ENCODE data around the gene RAB27A.

Gene RAB27A

GRCh38 chr15:55247311-55247710 is 42.3 kb downstream of the RAB27A start:
- no peaks in the 10 kb centered on the region for H3K9me3 ChIP-seq (ENCODE audit: control insufficient read depth, low read depth, low read length)
- no peaks in the 10 kb centered on the region for H3K36me3 ChIP-seq (ENCODE audit: control insufficient read depth, low read depth, low read length)
- H3K27ac ChIP-seq (ENCODE audit: low read length) = no peak overlapping the region
- H3K4me1 ChIP-seq (ENCODE audit: control insufficient read depth, low read depth, low read length) = no peaks in the 10 kb centered on the region
- no peak overlapping the region for H3K9ac ChIP-seq (ENCODE audit: low read length)
- no peaks in the 10 kb centered on the region for H3K27me3 ChIP-seq (ENCODE audit: control insufficient read depth, insufficient read depth, low read length)
- no peak overlapping the region for H3K4me3 ChIP-seq (ENCODE audit: low read length)

GRCh38 chr15:55246567-55246966 is 43.0 kb downstream of the RAB27A start:
- no peaks in the 10 kb centered on the region for H3K4me1 ChIP-seq (ENCODE audit: control insufficient read depth, low read depth, low read length)
- H3K27ac ChIP-seq (ENCODE audit: low read length) = no peak overlapping the region
- no peaks in the 10 kb centered on the region for H3K9me3 ChIP-seq (ENCODE audit: control insufficient read depth, low read depth, low read length)
- no peaks in the 10 kb centered on the region for H3K36me3 ChIP-seq (ENCODE audit: control insufficient read depth, low read depth, low read length)
- H3K27me3 ChIP-seq (ENCODE audit: control insufficient read depth, insufficient read depth, low read length) = no peaks in the 10 kb centered on the region
- no peak overlapping the region for H3K4me3 ChIP-seq (ENCODE audit: low read length)
- no peak overlapping the region for H3K9ac ChIP-seq (ENCODE audit: low read length)

GRCh38 chr15:55245059-55245458 is 44.6 kb downstream of the RAB27A start:
- H3K27me3 ChIP-seq (ENCODE audit: control insufficient read depth, insufficient read depth, low read length) = no peaks in the 10 kb centered on the region
- no peak overlapping the region for H3K9ac ChIP-seq (ENCODE audit: low read length)
- H3K4me3 ChIP-seq (ENCODE audit: low read length) = no peak overlapping the region
- H3K27ac ChIP-seq (ENCODE audit: low read length) = no peak overlapping the region
- no peaks in the 10 kb centered on the region for H3K4me1 ChIP-seq (ENCODE audit: control insufficient read depth, low read depth, low read length)
- no peaks in the 10 kb centered on the region for H3K36me3 ChIP-seq (ENCODE audit: control insufficient read depth, low read depth, low read length)
- no peaks in the 10 kb centered on the region for H3K9me3 ChIP-seq (ENCODE audit: control insufficient read depth, low read depth, low read length)

DNA sequence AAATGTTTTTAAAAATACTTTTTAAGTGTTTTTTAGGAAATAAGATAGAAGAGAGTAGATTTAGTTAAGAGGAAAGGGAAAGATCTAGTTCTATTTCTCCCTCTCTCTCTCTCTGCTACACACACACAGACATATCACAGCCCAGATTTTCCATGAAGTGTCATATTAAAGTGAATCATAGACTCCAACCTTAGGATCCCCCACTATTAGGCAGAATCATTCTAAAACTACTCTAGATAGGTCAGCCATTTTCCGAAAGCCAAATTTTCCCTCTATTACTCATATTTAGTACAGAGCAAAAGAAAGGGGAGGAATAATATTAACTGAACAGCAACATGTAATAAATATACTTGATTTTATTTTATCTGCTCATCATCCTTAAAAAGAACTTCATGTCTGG is 47.7 kb downstream of the RAB27A start:
- Histone ChIP-seq H3K9ac (ENCODE audit: low read length) (no peak overlapping the region), H3K9me3 (ENCODE audit: control insufficient read depth, low read depth, low read length) (no peaks in the 10 kb centered on the region), H3K27ac (ENCODE audit: low read length) (no peak overlapping the region), H3K4me1 (ENCODE audit: control insufficient read depth, low read depth, low read length) (no peaks in the 10 kb centered on the region), H3K4me3 (ENCODE audit: low read length) (no peak overlapping the region), H3K27me3 (ENCODE audit: control insufficient read depth, insufficient read depth, low read length) (no peaks in the 10 kb centered on the region), H3K36me3 (ENCODE audit: control insufficient read depth, low read depth, low read length) (no peaks in the 10 kb centered on the region)

DNA sequence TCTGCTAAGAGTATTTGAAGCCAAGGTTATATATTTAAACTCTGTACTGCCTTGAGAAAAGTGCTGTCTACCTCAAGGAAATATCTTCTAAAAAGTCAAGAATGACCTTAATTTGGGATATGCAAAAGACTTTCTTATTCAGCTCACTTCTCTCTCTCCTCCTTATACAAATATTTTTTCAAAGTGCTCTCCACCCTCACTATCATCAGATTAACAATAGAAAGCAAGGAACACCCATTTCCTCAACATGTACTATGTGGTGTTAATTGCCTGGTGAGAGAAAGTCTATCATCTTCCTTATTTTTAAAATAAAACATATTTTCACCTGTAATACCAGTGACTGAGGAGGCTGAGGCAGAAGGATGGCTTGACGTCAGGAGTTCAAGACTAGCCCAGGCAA is 48.4 kb downstream of the RAB27A start:
- H3K4me1 ChIP-seq (ENCODE audit: control insufficient read depth, low read depth, low read length) = no peaks in the 10 kb centered on the region
- no peaks in the 10 kb centered on the region for H3K27me3 ChIP-seq (ENCODE audit: control insufficient read depth, insufficient read depth, low read length)
- no peak overlapping the region for H3K9ac ChIP-seq (ENCODE audit: low read length)
- no peaks in the 10 kb centered on the region for H3K9me3 ChIP-seq (ENCODE audit: control insufficient read depth, low read depth, low read length)
- H3K36me3 ChIP-seq (ENCODE audit: control insufficient read depth, low read depth, low read length) = no peaks in the 10 kb centered on the region
- H3K4me3 ChIP-seq (ENCODE audit: low read length) = no peak overlapping the region
- H3K27ac ChIP-seq (ENCODE audit: low read length) = no peak overlapping the region

DNA sequence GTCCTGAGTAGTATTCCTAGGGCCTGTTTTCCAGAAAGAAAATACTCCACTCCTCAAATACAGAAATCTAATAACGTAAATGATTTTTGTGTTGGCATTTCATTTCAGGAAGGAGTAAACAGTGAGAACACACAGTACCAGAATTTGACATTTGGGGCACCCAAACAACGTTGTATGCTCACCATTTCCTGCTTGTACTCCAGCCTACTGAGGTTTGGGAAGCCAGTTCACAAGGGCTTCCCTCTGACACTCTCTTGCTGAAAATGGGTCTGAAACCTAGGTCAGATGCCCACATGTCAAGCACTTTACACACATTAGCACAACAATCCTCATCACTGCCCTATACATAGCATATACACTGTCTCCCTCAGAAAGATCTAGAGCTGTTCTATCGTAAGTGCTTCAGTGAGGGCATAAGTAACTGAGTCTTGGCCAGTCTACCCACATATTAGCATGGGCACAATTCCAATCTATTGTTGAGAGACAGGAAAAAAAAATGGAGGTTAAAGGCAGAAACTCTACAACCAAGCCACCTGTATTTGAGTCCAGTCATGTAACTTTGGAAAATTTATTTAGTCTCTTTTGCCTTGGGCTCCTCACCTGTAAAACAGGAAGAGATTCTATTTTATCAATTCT is 49.4 kb downstream of the RAB27A start:
- Histone ChIP-seq H3K9me3 (ENCODE audit: control insufficient read depth, low read depth, low read length) (no peaks in the 10 kb centered on the region), H3K4me3 (ENCODE audit: low read length) (no peak overlapping the region), H3K27ac (ENCODE audit: low read length) (no peak overlapping the region), H3K36me3 (ENCODE audit: control insufficient read depth, low read depth, low read length) (no peaks in the 10 kb centered on the region), H3K9ac (ENCODE audit: low read length) (no peak overlapping the region), H3K4me1 (ENCODE audit: control insufficient read depth, low read depth, low read length) (no peaks in the 10 kb centered on the region), H3K27me3 (ENCODE audit: control insufficient read depth, insufficient read depth, low read length) (no peaks in the 10 kb centered on the region)

- H3K27ac ChIP-seq (ENCODE audit: low read length) = no peak overlapping the region
Observed at GRCh38 chr15:55239440-55240124, 50.0 kb downstream of the RAB27A start.

GRCh38 chr15:55238877-55239276 is 50.7 kb downstream of the RAB27A start:
- no peak overlapping the region for H3K27ac ChIP-seq (ENCODE audit: low read length)
- no peak overlapping the region for H3K9ac ChIP-seq (ENCODE audit: low read length)

More at GRCh38 chr15:55239440-55240124, 50.0 kb downstream of the RAB27A start:
- no peaks in the 10 kb centered on the region for H3K27me3 ChIP-seq (ENCODE audit: control insufficient read depth, insufficient read depth, low read length)
- no peaks in the 10 kb centered on the region for H3K4me1 ChIP-seq (ENCODE audit: control insufficient read depth, low read depth, low read length)
- H3K9ac ChIP-seq (ENCODE audit: low read length) = no peak overlapping the region
- H3K4me3 ChIP-seq (ENCODE audit: low read length) = no peak overlapping the region
- no peaks in the 10 kb centered on the region for H3K36me3 ChIP-seq (ENCODE audit: control insufficient read depth, low read depth, low read length)
- no peaks in the 10 kb centered on the region for H3K9me3 ChIP-seq (ENCODE audit: control insufficient read depth, low read depth, low read length)

DNA sequence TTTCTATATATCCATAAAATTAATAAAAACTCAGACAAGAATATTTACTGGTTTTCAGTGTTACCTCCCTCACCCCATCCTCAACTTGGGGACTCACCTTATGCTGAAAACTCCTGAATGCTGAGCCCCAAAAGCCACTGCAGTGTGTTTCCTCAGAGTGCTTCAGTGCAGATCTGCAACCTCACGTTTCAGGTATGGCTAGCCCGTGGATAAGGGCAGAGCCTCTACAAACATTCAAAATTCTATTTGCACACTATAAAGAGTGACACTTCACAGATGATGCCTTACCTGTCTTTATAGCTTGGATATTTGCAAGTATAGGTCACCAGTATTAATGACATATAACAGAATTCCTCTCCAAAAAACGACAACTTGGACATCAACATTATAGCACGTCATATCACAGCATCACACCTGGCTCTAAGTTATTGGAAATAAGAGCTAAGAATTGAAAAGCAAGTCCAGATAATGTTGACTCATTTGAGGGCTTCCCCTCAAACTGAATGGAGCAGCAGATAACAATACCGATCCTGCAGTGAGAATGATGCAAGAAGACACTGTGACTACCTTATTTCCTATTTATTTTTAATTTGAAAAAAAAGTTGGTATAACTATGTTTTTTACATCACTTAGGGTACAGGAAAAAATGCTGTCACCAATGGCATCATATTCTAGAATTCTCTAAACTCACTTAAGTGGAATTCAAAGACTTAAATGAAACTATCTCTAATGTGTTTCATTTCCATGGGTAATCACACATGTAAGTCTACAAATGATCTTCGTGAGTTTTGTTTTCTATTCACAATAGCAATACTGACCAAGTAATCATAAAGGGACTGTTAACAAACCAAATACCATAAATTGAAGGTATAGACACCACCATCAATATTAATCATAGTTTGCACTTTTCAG is 52.1 kb downstream of the RAB27A start:
- no peak overlapping the region for H3K4me3 ChIP-seq (ENCODE audit: low read length)
- no peak overlapping the region for H3K9ac ChIP-seq (ENCODE audit: low read length)
- H3K4me1 ChIP-seq (ENCODE audit: control insufficient read depth, low read depth, low read length) = no peaks in the 10 kb centered on the region
- no peak overlapping the region for H3K27ac ChIP-seq (ENCODE audit: low read length)
- H3K27me3 ChIP-seq (ENCODE audit: control insufficient read depth, insufficient read depth, low read length) = no peaks in the 10 kb centered on the region
- no peaks in the 10 kb centered on the region for H3K36me3 ChIP-seq (ENCODE audit: control insufficient read depth, low read depth, low read length)
- no peaks in the 10 kb centered on the region for H3K9me3 ChIP-seq (ENCODE audit: control insufficient read depth, low read depth, low read length)

More at GRCh38 chr15:55238877-55239276, 50.7 kb downstream of the RAB27A start:
- no peaks in the 10 kb centered on the region for H3K4me1 ChIP-seq (ENCODE audit: control insufficient read depth, low read depth, low read length)
- H3K27me3 ChIP-seq (ENCODE audit: control insufficient read depth, insufficient read depth, low read length) = no peaks in the 10 kb centered on the region
- no peaks in the 10 kb centered on the region for H3K36me3 ChIP-seq (ENCODE audit: control insufficient read depth, low read depth, low read length)
- H3K9me3 ChIP-seq (ENCODE audit: control insufficient read depth, low read depth, low read length) = no peaks in the 10 kb centered on the region
- no peak overlapping the region for H3K4me3 ChIP-seq (ENCODE audit: low read length)

GRCh38 chr15:55235546-55236036 is 54.0 kb downstream of the RAB27A start:
- Histone ChIP-seq H3K27me3 (ENCODE audit: control insufficient read depth, insufficient read depth, low read length) (no peaks in the 10 kb centered on the region), H3K4me1 (ENCODE audit: control insufficient read depth, low read depth, low read length) (no peaks in the 10 kb centered on the region), H3K36me3 (ENCODE audit: control insufficient read depth, low read depth, low read length) (no peaks in the 10 kb centered on the region), H3K9ac (ENCODE audit: low read length) (no peak overlapping the region), H3K27ac (ENCODE audit: low read length) (no peak overlapping the region), H3K4me3 (ENCODE audit: low read length) (no peak overlapping the region), H3K9me3 (ENCODE audit: control insufficient read depth, low read depth, low read length) (no peaks in the 10 kb centered on the region)

- Histone ChIP-seq H3K27ac (ENCODE audit: low read length) (no peak overlapping the region), H3K36me3 (ENCODE audit: control insufficient read depth, low read depth, low read length) (no peaks in the 10 kb centered on the region), H3K4me3 (ENCODE audit: low read length) (no peak overlapping the region)
Observed at GRCh38 chr15:55234800-55235104, 54.9 kb downstream of the RAB27A start.

More at GRCh38 chr15:55234800-55235104, 54.9 kb downstream of the RAB27A start:
- no peaks in the 10 kb centered on the region for H3K27me3 ChIP-seq (ENCODE audit: control insufficient read depth, insufficient read depth, low read length)
- H3K9me3 ChIP-seq (ENCODE audit: control insufficient read depth, low read depth, low read length) = no peaks in the 10 kb centered on the region
- H3K4me1 ChIP-seq (ENCODE audit: control insufficient read depth, low read depth, low read length) = no peaks in the 10 kb centered on the region
- H3K9ac ChIP-seq (ENCODE audit: low read length) = no peak overlapping the region
